ENCODE measurements around the gene RAD1.

- no peak for TF ChIP-seq POLR2A (IDR thresholded peaks at IDR 0.05)
- no peak for TF ChIP-seq CTCF (IDR thresholded peaks at IDR 0.05)
These were observed 28.7 kb upstream of the RAD1 start for GRCh38 chr5:34944044-34944443.
